HEK293T (cell line): ENCODE data around the gene TRIM15.

Experiments
- ARNT ChIP-seq: fragments of 450-650 bp; IDR thresholded peaks from 2 replicates; pipeline ENCODE4 v1.6.1; 2017; ENCODE audit warnings: mild to moderate bottlenecking
- BHLHE40 ChIP-seq: fragments of 450-650 bp; IDR thresholded peaks from 2 replicates; pipeline ENCODE4 v1.6.1; 2016; ENCODE audit warnings: mild to moderate bottlenecking, moderate library complexity, borderline replicate concordance
- CTBP1 ChIP-seq: fragments of 450-650 bp; IDR thresholded peaks from 2 replicates; pipeline ENCODE4 v1.6.1; 2016; ENCODE audit warnings: borderline replicate concordance
- ELF4 ChIP-seq: fragments of 450-650 bp; IDR thresholded peaks from 2 replicates; pipeline ENCODE4 v1.6.1; 2017; ENCODE audit warnings: antibody characterized with exemption
- FOXA1 ChIP-seq: fragments of 450-650 bp; IDR thresholded peaks from 2 replicates; pipeline ENCODE4 v1.6.1; 2016; ENCODE audit warnings: mild to moderate bottlenecking
- FOXK2 ChIP-seq: fragments of 450-650 bp; IDR thresholded peaks from 2 replicates; pipeline ENCODE4 v1.6.1; 2016; ENCODE audit warnings: mild to moderate bottlenecking
- FOXM1 ChIP-seq: fragments of 450-650 bp; IDR thresholded peaks from 2 replicates; pipeline ENCODE4 v1.6.1; 2017; ENCODE audit warnings: mild to moderate bottlenecking, borderline replicate concordance
- HDGF ChIP-seq: fragments of 450-650 bp; IDR thresholded peaks from 2 replicates; pipeline ENCODE4 v1.6.1; 2017; ENCODE audit warnings: antibody characterized with exemption, borderline replicate concordance
- L3MBTL2 ChIP-seq: fragments of 450-650 bp; conservative IDR thresholded peaks from 2 replicates; pipeline ENCODE4 v1.6.1; 2016; ENCODE audit warnings: mild to moderate bottlenecking
- LEF1 ChIP-seq: fragments of 450-650 bp; IDR thresholded peaks from 2 replicates; pipeline ENCODE4 v1.6.1; 2017; ENCODE audit warnings: mild to moderate bottlenecking, borderline replicate concordance
- SP1 ChIP-seq: fragments of 450-650 bp; IDR thresholded peaks from 2 replicates; pipeline ENCODE4 v1.6.1; 2017
- SUZ12 ChIP-seq: fragments of 450-650 bp; IDR thresholded peaks from 2 replicates; pipeline ENCODE4 v1.6.1; 2016; ENCODE audit warnings: mild to moderate bottlenecking
- TARDBP ChIP-seq: fragments of 450-650 bp; IDR thresholded peaks from 2 replicates; pipeline ENCODE4 v1.6.1; 2016
- ZNF384 ChIP-seq: fragments of 450-650 bp; IDR thresholded peaks from 2 replicates; pipeline ENCODE4 v1.6.1; 2016

- TF ChIP-seq BHLHE40 (no peak), LEF1 (no peak), ZNF384 (no peak), SUZ12 (no peak), ARNT (no peak), SP1 (no peak), FOXM1 (no peak), TARDBP (no peak), HDGF (no peak), FOXA1 (no peak), CTBP1 (no peak), ELF4 (no peak), FOXK2 (no peak), L3MBTL2 (no peak)
These were observed 46.6 kb upstream of the TRIM15 start for GRCh38 chr6:30116724-30117123.
